Lower lobe of right lung (tissue), 2 donors: ENCODE measurements around the gene PANK4. TPM values are rescaled to one million over a fixed set of nuclear protein-coding genes. Genes with fewer than 3 reads are reported as not detected.

Experiments
- ATAC-seq, 2 donors: fragments of 200-7000 bp; cut with Tn5 transposase; one replicate each; pipeline ENCODE4 v1.9.1; 2020 to 2022; ENCODE audit warnings: mild to moderate bottlenecking in 2 of 2, moderate library complexity in 2 of 2
- DNase-seq: peaks from one replicate; pipeline ENCODE4 v3.0.0-alpha.2; 2020
- H3K27ac ChIP-seq: fragments of 200-600 bp; one replicate; pipeline ENCODE4 v1.8.0; 2022
- H3K27me3 ChIP-seq: fragments of 200-600 bp; one replicate; pipeline ENCODE4 v1.8.0; 2022; ENCODE audit warnings: low read depth
- H3K36me3 ChIP-seq: fragments of 200-600 bp; one replicate; pipeline ENCODE4 v1.8.0; 2022; ENCODE audit warnings: mild to moderate bottlenecking
- H3K4me1 ChIP-seq: fragments of 200-600 bp; one replicate; pipeline ENCODE4 v1.8.0; 2022
- H3K4me3 ChIP-seq: fragments of 200-600 bp; one replicate; pipeline ENCODE4 v1.8.0; 2022; ENCODE audit warnings: mild to moderate bottlenecking
- H3K9me3 ChIP-seq: fragments of 200-600 bp; one replicate; pipeline ENCODE4 v1.8.0; 2022
- CTCF ChIP-seq: fragments of 200-600 bp; IDR thresholded peaks from one replicate; pipeline ENCODE4 v1.8.0; 2022; ENCODE audit warnings: antibody characterized with exemption, mild to moderate bottlenecking
- intact Hi-C: fragments of 100-400 bp; cut with DNase I; formaldehyde crosslinking; loops from one replicate; pipeline ENCODE4 v1.11.0; 2022
- total RNA-seq: library from RNA; stranded (reverse); fragmentation: NEBNext Ultra II Directional; extraction: Animal tissue kit (Norgen Biotek cat#: 25700); gene quantifications from one replicate; pipeline ENCODE4 v1.2.1, GENCODE V29; 2021
- donor health status: DM: no; HTN: yes; CAD: no; lungs with severe emphysema.

PANK4 gene
- total RNA-seq, 1 donor from 2014 or later, result 39.2 TPM

DNA sequence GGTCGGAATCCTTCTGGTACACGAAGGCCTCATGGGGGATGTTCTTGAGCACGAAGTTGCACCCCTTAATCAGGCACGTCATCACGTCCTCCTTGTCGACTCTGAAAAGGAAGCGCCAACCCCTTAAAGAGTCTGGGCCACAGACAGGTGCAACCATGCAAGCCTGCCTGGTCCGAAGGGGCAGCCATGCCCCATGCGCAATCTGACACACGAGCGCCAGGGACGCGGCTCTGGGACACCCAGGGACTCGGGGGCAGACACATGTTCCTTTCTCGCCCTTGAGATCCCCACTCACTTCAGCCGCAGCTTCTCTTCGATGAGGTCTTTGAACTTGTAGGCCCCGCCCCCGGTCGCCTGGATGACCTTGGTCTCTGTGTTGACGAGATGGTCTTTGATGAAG lies 5.6 kb downstream of the PANK4 start:
- Histone ChIP-seq H3K36me3 (peaks cover 62% of the 10 kb centered on the region), H3K9me3 (no peaks in the 10 kb centered on the region), H3K27me3 (no peaks in the 10 kb centered on the region), H3K4me3 (no peak overlapping the region), H3K27ac (no peak overlapping the region), H3K4me1 (peaks cover 30% of the 10 kb centered on the region)
- ATAC-seq (no peak), DNase-seq (no peak)
- intact Hi-C loops, result no loop called here
- TF ChIP-seq CTCF, result no peak

- Histone ChIP-seq H3K4me3 (no peak overlapping the region), H3K4me1 (peaks cover 24% of the 10 kb centered on the region), H3K27ac (no peak overlapping the region), H3K9me3 (no peaks in the 10 kb centered on the region), H3K27me3 (no peaks in the 10 kb centered on the region), H3K36me3 (peaks cover 67% of the 10 kb centered on the region)
- no peak for DNase-seq
- intact Hi-C loops, result no loop called here
- ATAC-seq, result no peak
- TF ChIP-seq CTCF, result no peak
Measured at GRCh38 chr1:2520206-2520605, 6.2 kb downstream of the PANK4 start.

DNA sequence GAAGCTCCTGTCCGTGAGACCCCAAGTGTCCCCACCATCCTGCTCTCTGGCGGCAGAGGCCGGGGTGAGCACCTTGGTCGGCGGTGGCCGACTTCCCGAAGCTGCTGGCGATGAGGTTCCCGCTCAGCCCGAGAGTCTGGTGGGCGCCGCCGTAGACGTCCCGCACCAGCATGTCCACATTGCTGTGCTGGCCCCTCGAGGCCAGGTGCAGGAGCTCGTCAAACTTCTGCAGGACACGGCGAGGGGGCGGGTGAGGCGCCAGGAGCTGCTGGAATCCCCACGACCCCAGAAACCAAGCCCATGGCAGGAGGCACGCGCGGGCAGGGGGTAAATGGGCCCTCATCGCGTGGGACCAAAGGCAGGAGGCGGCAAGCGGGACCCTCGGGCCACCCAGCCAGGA lies 6.7 kb downstream of the PANK4 start:
- intact Hi-C loops, result no loop called here
- Histone ChIP-seq H3K4me3 (no peak overlapping the region), H3K36me3 (peaks cover 72% of the 10 kb centered on the region), H3K4me1 (peaks cover 19% of the 10 kb centered on the region), H3K27me3 (no peaks in the 10 kb centered on the region), H3K9me3 (no peaks in the 10 kb centered on the region), H3K27ac (no peak overlapping the region)
- TF ChIP-seq CTCF, result no peak
- ATAC-seq, result no peak
- DNase-seq, result no peak

GRCh38 chr1:2519029-2519685 lies 7.2 kb downstream of the PANK4 start:
- Histone ChIP-seq H3K36me3 (peaks cover 76% of the 10 kb centered on the region), H3K9me3 (no peaks in the 10 kb centered on the region), H3K4me1 (peaks cover 14% of the 10 kb centered on the region), H3K4me3 (no peak overlapping the region), H3K27me3 (no peaks in the 10 kb centered on the region), H3K27ac (no peak overlapping the region)
- no peak for TF ChIP-seq CTCF
- intact Hi-C loops, result no loop called here
- no peak for DNase-seq
- no peak for ATAC-seq

GRCh38 chr1:2518528-2518927 lies 7.9 kb downstream of the PANK4 start:
- Histone ChIP-seq H3K27me3 (no peaks in the 10 kb centered on the region), H3K9me3 (no peaks in the 10 kb centered on the region), H3K36me3 (peaks cover 82% of the 10 kb centered on the region), H3K4me3 (no peak overlapping the region), H3K27ac (no peak overlapping the region), H3K4me1 (peaks cover 7% of the 10 kb centered on the region)
- ATAC-seq (no peak), DNase-seq (no peak)
- intact Hi-C loops, result no loop called here
- no peak for TF ChIP-seq CTCF
